HG03280 (cell line): ENCODE results near the gene ZBTB39.
"Not testable (repeated sequence)": the region's sequence is repeated elsewhere in the genome, so short reads cannot be mapped to it uniquely, and the experiment has no call there.

Experiments
- ATAC-seq: cut with Tn5 transposase; IDR thresholded peaks from one replicate; pipeline ENCODE4 v1.9.1; 2021; ENCODE audit warnings: mild to moderate bottlenecking, moderate library complexity; ENCODE audit not compliant: unreplicated experiment

Gene ZBTB39

DNA sequence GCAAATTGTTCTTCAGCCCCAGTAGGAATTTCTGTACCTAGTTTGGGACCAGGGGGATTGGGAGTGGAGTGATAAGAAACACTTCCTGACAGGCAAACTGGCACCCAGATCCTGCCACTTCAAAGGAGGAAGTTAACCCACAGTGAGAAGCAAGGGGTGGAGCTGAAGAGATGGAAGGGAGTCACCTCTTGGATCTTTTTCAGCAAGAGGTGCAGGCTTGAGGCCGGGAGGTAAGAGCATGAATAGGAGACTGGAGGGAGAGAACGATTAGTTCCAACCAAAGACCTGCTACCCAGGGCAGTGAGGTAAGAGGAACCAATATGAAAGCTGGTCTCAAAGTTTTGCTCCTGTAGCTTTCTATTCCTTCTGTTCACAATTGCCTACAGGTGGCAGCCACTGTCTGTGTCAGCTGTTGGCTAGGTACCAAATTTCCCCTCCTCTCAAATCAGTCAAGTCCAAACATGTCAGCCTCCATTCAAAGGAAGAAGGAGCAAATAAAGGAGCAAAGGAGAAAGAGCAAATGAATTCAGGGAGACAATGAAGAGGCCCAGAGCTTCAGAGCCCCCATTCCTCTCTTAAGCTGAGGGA is 24.9 kb upstream of the ZBTB39 start:
- no peak for ATAC-seq

DNA sequence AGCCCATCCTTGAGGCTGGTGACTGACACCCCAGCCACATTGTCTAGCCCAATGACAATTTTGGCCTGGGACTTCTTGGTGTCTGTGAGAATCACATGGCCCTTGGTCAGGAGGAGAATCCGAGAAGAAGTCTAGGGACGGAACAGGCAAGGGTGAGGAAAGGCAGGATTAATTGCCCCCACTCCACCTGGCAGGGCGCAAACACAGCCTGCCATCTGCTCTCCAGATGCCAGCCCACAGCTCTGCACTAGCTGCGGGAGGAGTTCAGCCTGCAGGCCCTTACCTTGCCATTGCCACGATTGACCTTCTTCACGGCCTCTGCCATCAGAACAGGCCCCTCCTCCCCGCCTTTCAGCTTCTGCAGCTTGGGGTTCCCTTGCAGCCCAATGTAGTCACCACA is 23.1 kb upstream of the ZBTB39 start:
- ATAC-seq: no peak

DNA sequence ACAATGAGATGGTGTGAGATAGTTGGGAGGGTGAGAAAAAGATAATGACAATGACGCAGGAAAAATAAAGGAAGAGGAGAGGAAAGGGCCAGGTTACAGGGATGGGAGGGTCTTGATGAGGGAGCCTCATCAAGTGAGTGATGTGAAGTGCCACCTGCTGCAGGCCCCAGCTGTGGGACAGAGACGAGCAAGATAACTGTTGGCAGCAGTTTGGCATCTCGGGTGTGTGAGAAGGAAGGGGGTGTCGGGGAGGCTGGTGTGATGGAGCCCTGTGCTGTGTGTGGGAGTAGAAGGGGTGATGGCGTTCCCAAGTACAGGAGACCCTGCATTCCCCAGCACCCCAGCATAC is 21.4 kb upstream of the ZBTB39 start:
- ATAC-seq: no peak

- ATAC-seq: no peak
Observed at GRCh38 chr12:57027011-57027804, 20.9 kb upstream of the ZBTB39 start.

GRCh38 chr12:57025196-57025595 is 18.9 kb upstream of the ZBTB39 start:
- ATAC-seq: no peak

DNA sequence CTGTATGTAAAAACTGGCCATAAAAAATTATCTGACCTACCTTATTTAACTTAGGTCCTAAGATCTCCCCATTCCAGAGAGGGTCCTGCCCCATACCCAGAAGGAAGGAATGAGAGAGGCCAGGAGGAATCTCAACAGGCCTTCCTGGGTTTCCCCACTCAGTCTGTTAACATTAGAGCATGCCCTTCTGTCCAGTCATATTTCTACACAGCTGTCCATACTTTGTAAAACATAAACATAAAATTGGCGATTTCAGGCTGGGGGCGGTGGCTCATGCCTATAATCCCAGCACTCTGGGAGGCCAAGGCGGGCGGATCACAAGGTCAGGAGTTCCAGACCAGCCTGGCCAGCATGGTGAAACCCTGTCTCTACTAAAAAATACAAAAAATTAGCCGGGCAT is 16.0 kb upstream of the ZBTB39 start:
- ATAC-seq: not testable (repeated sequence)

GRCh38 chr12:57019983-57020719 is 13.8 kb upstream of the ZBTB39 start:
- ATAC-seq: no peak

DNA sequence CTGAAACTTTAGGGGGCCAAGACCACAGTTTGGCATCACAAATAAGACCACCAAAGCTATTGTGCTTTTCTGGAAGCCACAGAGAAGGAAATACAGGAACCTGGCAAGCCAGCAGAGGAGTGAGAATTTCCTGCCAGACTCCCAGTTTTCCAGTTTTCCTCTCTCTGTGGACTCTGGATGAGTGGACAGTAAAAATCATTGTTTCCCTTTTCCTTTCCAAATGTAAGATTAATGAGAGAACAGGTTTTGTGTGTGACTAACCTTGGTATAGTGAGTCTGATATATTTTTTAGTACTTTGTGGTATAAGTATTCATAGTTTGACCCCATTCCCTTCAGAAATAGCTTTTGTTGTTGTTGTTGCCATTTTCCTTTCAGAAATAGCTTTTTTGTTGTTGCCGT is 12.6 kb upstream of the ZBTB39 start:
- ATAC-seq: no peak

DNA sequence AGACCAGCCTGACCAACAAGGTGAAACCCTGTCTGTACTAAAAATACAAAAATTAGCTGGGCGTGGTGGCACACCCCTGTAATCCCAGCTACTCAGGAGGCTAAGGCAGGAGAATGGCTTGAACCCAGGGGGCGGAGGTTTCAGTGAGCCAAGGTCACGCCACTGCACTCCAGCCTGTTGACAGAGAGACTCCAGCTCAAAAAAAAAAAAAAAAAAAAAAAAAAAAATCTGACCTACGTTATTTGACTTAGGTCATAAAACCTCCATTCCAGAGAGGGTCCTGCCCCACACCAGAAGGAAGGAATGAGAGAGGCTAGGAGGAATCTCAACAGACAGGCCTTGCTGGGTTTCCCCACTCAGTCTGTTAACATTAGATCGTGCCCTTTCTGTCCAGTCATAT is 12.0 kb upstream of the ZBTB39 start:
- ATAC-seq: not testable (repeated sequence)

DNA sequence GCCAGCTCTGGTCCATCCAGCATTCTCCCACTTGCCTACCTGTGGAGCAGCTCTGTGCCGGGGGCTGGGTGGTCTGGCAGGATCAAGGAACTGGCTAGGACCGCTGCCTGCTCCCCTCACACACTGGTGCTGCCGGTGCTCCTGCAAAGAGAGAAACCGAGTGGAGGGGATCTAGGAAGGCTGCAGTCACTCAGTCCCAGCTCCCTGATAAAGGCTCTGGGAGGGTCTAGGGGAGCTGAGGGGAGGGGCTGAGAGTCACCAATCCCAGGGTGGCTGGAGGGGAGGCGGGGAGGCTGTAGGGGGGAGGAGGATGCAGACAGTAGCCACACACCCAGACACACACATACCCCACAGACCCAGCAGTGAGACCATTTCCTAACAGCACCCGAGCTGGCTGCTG is 10.0 kb upstream of the ZBTB39 start, which contains the start of gene TAC3:
Gene TAC3 (minus strand): TSS at position 182 of the 400 bp plus-strand sequence. CDS start 732 bp downstream, outside the sequence.
- no peak for ATAC-seq

DNA sequence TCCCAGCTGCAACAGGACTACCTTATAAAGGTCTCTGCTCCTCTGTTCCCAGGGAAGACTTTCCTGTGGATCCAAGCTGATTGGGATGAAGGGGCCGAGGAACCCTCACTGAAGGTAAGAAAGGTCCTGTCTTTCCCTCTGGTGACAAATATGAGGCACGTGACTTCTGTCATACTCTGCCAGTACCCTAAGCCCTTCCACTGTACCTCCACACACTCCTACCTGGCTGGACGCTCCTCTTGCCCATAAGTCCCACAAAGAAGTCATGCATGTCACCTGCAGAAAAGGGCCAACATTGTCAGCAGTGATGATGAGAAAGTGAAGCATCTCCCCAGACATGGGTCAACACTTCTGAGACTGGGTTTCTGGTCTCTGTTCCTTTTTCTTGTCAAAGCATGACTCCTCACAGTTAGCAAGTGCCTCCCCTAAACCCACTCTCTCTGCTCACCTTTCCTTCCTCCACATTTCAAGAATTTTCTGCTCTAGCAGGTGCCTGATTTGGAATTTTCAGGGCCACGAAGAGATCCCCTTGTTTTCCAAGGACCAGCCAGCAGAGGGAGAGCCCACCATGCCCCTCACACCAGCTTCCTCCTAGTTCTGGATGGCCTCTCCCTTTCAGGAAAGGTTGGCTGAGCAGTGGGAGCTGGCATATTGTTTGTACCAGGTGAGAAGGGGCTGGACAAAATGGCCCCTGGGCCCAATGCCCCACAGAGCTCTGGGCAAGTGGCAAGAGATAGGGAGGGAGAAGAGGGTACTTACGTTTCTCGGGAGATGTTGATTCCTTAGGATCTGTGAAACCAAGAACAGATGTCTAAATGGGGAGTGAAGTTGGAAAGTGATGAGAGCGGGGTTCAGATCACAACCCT is 6.5 kb upstream of the ZBTB39 start:
- peak; percentile 72 for ATAC-seq

DNA sequence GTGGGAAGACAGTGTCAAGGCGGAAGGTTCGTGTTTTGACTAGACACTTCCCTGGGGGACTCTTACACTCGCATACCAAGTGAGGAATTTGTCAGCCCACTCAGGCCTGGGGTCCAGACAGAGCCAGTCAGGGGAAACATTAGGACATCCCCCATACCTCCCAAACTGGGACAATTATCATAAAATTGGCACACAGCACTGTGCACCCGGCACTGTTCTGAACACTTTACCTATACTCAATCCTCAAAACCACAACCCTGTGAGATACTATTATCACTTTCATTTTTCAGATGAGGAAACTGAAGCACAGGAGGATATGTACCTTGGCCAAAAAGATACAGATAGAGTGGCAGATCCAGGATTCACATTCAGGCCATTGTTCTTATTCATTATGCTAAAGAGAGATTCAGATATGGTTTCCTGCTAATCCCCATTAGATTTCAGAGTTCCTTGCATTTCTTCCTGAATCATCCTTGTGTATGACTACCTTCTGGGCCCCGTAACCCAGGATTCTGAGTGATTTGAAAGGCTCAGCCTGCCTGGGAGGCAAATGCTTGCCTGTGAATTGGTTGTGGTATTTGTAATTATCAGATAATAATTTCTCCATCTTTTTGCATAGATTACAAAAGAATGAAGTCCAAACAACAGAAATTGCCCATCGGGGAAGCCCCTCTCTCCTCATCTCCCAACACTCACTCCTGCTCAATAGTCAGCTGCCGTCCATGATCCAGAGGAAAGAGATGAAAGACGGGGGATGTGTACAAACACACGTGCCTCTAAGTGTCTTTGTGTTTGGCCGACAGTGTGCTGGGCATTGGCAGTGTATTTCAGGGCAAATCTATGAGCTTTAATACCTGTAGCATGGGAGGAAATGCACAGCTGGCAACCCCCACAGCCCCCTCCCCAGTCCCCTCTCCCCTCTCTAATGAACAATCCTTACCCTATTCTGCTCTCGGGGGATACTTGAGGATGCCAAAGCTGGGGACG is 5.4 kb upstream of the ZBTB39 start:
- ATAC-seq: peak; percentile 47

DNA sequence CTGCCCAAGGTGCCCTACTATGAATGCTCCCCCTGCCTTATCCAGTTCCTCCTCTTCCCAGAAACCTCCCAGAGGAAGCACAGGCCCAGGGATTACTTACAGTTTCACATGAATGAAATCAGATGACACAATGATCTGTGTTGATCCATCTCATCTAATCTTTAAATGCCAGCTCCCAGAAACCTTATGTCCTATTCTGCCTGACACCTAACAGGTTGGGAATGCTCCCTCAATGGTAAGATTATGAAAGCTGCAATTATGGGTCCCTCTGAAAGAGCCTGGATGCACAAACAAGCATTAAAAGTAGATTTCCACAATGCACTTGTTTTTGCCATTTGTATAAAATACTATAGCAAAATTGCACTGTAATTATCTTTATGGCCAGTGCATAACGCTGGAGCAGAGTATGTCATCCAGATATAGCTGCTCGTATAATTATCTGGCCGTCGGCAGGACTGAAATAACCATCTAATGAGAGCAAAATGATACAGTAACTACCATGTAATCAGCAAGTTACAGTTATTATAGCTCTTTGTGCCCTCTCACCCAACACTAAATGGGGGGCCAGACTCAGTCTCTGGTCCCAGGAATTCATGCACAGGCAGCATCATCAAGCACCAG is 4.4 kb upstream of the ZBTB39 start:
- ATAC-seq: no peak

DNA sequence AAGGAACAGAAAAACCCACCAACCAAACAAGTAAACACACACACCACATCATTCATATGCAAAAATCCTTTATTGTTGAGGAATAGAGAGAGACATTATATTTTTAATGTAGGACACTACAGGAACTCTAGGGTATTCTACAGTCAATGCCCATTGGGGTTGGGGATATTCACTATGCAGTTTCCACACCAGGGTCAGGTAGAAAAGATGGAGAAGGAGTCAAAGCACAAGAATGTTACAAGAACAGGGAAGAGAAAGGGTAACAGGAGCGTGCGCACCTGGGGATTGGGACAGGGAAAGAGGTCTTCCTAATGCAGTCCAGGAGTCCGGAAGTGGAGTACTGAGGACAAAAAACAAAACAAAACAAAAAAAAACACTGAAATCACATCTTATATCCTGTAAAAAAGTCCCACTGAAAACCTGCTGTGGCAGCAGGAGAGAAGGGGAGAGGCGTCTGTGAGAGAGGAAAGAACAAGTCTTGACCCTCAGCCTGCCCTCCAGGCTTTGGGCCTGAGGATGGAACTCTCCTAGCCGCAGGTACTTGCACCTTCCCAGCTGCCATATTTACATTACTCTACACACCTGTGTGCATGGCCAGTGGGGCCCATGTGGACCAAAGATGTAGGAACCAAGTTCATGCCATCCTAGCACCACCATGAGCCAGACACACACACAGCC is 3.7 kb upstream of the ZBTB39 start:
- ATAC-seq: no peak

DNA sequence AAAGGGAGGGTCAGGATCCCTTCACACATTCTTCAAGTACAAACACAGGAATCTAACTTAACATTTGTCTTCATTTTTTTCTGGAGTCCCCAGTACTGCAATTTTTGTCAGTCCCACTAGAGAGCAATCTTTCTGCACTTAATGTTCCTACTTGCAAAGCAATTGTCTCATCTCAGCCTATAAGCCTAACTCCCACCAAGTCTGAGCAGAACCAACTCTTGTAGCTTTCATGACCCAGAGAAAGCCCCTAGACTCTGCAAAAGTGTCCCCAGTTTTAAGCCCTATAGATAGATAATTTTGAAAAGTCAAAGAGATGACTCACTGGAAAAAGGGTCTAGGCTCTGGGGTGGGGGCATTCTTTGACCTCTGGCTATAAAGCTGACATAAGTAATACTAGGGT is 1.8 kb upstream of the ZBTB39 start:
- ATAC-seq: no peak

- ATAC-seq: no peak
Observed at GRCh38 chr12:57006809-57007475, 596 bp upstream of the ZBTB39 start.

DNA sequence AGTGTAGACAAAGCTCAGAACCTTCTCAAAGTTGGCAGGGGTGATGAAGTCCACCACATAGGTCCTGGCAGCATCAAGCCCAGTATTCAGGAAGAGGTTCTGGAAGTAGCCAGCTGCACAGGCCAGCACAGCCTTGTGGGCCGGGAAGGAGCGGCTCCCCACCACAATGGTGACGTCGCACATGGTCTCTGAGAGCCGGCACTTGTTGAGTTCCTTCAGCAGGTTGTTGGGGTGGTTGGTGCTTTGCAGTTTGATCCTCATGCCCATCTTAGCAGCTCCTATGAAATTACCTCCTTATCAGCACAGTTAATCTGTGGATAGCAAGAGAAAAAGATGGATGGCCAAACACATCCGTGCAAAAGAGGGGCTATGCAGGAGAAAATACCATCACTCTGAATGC is 1.7 kb downstream of the ZBTB39 start:
- ATAC-seq: no peak

DNA sequence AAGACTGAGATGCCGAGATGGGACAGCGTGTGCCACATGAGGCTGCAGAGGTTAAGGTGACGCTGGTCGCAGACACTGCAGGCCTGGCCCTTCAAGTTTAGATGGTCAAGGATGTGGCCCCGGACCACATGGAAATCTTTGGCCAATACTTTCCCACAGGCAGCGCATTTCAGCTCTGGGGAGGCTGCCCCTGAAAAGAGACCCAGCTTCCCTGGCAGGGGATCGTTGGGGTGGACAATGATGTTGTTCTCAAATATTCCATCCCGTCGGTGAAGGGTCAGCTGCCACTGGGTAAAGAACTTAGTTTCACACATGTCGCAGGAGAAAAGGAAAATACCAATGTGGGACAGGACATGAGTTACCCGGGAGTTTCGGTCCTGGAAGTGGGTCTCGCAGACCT is 3.0 kb downstream of the ZBTB39 start:
- ATAC-seq: no peak
